DND-41 (cell line): ENCODE measurements around the gene ZNF431.

Experiments used
- ATAC-seq: fragments of 200-7000 bp; cut with Tn5 transposase; 3 replicates; pipeline ENCODE4 v1.9.1; 2021; ENCODE audit warnings: low read depth; ENCODE audit not compliant: insufficient read depth
- DNase-seq: peaks from one replicate; pipeline ENCODE4 v3.0.0-alpha.2; 2020
- H2AFZ ChIP-seq: 2 replicates; pipeline ENCODE4 v1.6.0; 2012; ENCODE audit warnings: low read depth, low read length
- H3K27ac ChIP-seq: 2 replicates; pipeline ENCODE4 v1.5.1; 2012; ENCODE audit warnings: low read length, inconsistent platforms
- H3K27me3 ChIP-seq: fragments of 200-600 bp; sonication (generic); 2 replicates; pipeline ENCODE4 v1.6.0; 2012; ENCODE audit warnings: low read length, mild to moderate bottlenecking, inconsistent platforms; ENCODE audit not compliant: insufficient read depth, poor library complexity
- H3K36me3 ChIP-seq: 2 replicates; pipeline ENCODE4 v1.5.1; 2012; ENCODE audit warnings: low read length, inconsistent platforms; ENCODE audit not compliant: insufficient read depth
- H3K4me1 ChIP-seq: 2 replicates; pipeline ENCODE4 v1.5.1; 2012; ENCODE audit warnings: mild to moderate bottlenecking, low read length; ENCODE audit not compliant: insufficient read depth
- H3K4me2 ChIP-seq: 2 replicates; pipeline ENCODE4 v1.6.0; 2012; ENCODE audit warnings: mild to moderate bottlenecking, moderate library complexity, low read length, inconsistent platforms; ENCODE audit not compliant: insufficient read depth
- H3K4me3 ChIP-seq, 2 experiments: fragments of 200-600 bp in 1 of 2; shearing (Covaris generic) in 1 of 2; 2 replicates each; pipeline ENCODE4 v1.5.1; 2012 to 2016; ENCODE audit warnings: inconsistent platforms in 2 of 2, low read length in 2 of 2, mild to moderate bottlenecking in 2 of 2, low read depth in 1 of 2, moderate library complexity in 1 of 2
- H3K79me2 ChIP-seq: 2 replicates; pipeline ENCODE4 v1.6.0; 2012; ENCODE audit warnings: low read length, inconsistent platforms; ENCODE audit not compliant: insufficient read depth
- H3K9ac ChIP-seq: 2 replicates; pipeline ENCODE4 v1.6.0; 2012; ENCODE audit warnings: low read depth, mild to moderate bottlenecking, inconsistent platforms, low read length, moderate library complexity
- H3K9me3 ChIP-seq: 2 replicates; pipeline ENCODE4 v1.5.1; 2012; ENCODE audit warnings: low read length, moderate library complexity, mild to moderate bottlenecking, inconsistent platforms; ENCODE audit not compliant: insufficient read depth, severe bottlenecking
- H4K20me1 ChIP-seq: 2 replicates; pipeline ENCODE4 v1.6.0; 2012; ENCODE audit warnings: low read length; ENCODE audit not compliant: insufficient read depth
- CTCF ChIP-seq: IDR thresholded peaks from 2 replicates; pipeline ENCODE4 v1.5.1; 2012; ENCODE audit warnings: borderline replicate concordance, low read length, moderate library complexity, mild to moderate bottlenecking; ENCODE audit not compliant: poor library complexity, severe bottlenecking; ENCODE audit errors: extremely low read depth
- EZH2 ChIP-seq: IDR thresholded peaks from 3 replicates; pipeline ENCODE4 v1.6.1; 2012; ENCODE audit warnings: borderline replicate concordance, low read depth, mild to moderate bottlenecking, moderate library complexity, low read length, inconsistent platforms; ENCODE audit not compliant: severe bottlenecking

The ZNF431 gene

GRCh38 chr19:21143428-21143827 is 1.6 kb downstream of the ZNF431 start:
- ATAC-seq (no peak), DNase-seq (no peak)
- Histone ChIP-seq H3K4me2 (peak overlapping the region; percentile 69), H3K27ac (no peak overlapping the region), H3K9me3 (peaks cover 43% of the 10 kb centered on the region), H3K36me3 (peaks cover 56% of the 10 kb centered on the region), H2AFZ (no peak overlapping the region), H3K79me2 (peaks cover 61% of the 10 kb centered on the region), H3K27me3 (no peaks in the 10 kb centered on the region), H3K4me1 (peaks cover 21% of the 10 kb centered on the region), H3K4me3 (peak overlapping the region in 1 of 2 experiments; percentile 95; a peak in 2 of 4 replicates), H4K20me1 (no peaks in the 10 kb centered on the region), H3K9ac (no peak overlapping the region)
- TF ChIP-seq CTCF = no peak
- no peak for TF ChIP-seq EZH2

GRCh38 chr19:21143854-21144253 is 2.0 kb downstream of the ZNF431 start:
- no peak for TF ChIP-seq EZH2
- TF ChIP-seq CTCF = no peak
- ATAC-seq = no peak

GRCh38 chr19:21147540-21147939 is 5.7 kb downstream of the ZNF431 start:
- no peak overlapping the region for H3K27ac ChIP-seq
- TF ChIP-seq CTCF = no peak
- no peak for TF ChIP-seq EZH2
- ATAC-seq = no peak
- H3K4me1 ChIP-seq = peaks cover 13% of the 10 kb centered on the region
- peaks cover 87% of the 10 kb centered on the region for H3K79me2 ChIP-seq
- peaks cover 57% of the 10 kb centered on the region for H3K9me3 ChIP-seq
- H3K9ac ChIP-seq = no peak overlapping the region
- no peaks in the 10 kb centered on the region for H3K27me3 ChIP-seq
- no peak overlapping the region for H3K4me3 ChIP-seq
- H4K20me1 ChIP-seq = no peaks in the 10 kb centered on the region
- no peak for DNase-seq
- peaks cover 93% of the 10 kb centered on the region for H3K36me3 ChIP-seq
- H2AFZ ChIP-seq = no peak overlapping the region
- H3K4me2 ChIP-seq = no peak overlapping the region

More at GRCh38 chr19:21143854-21144253, 2.0 kb downstream of the ZNF431 start:
- no peaks in the 10 kb centered on the region for H3K27me3 ChIP-seq
- H4K20me1 ChIP-seq = no peaks in the 10 kb centered on the region
- no peak overlapping the region for H2AFZ ChIP-seq
- peaks cover 60% of the 10 kb centered on the region for H3K36me3 ChIP-seq
- H3K4me3 ChIP-seq = peak overlapping the region in 1 of 2 experiments; percentile 95; a peak in 1 of 4 replicates
- H3K9ac ChIP-seq = no peak overlapping the region
- no peak overlapping the region for H3K27ac ChIP-seq
- peak overlapping the region; percentile 69; the same call in 1 of the 2 replicates for H3K4me2 ChIP-seq
- DNase-seq = no peak
- H3K4me1 ChIP-seq = peaks cover 21% of the 10 kb centered on the region
- peaks cover 63% of the 10 kb centered on the region for H3K79me2 ChIP-seq
- H3K9me3 ChIP-seq = peaks cover 47% of the 10 kb centered on the region
